Thoracic aorta (tissue), 2 donors: ENCODE measurements around the gene TAS2R31. TPM values are rescaled to one million over a fixed set of nuclear protein-coding genes. Genes with fewer than 3 reads are reported as not detected.

ENCODE experiments used
- ATAC-seq: fragments of 150-250 bp; one replicate; pipeline ENCODE4 v1.8.0; 2017; ENCODE audit warnings: low read depth; ENCODE audit not compliant: insufficient number of reproducible peaks, low FRiP score
- DNase-seq: peaks from one replicate; pipeline ENCODE4 v3.0.0-alpha.2; 2020; ENCODE audit warnings: low spot score
- H3K27ac ChIP-seq, 2 donors: fragments of 200-600 bp; sonication (generic); 1 replicate in 1 of 2; 2 replicates in 1 of 2; pipeline ENCODE4 v1.5.1; 2016; ENCODE audit warnings: mild to moderate bottlenecking in 2 of 2, moderate library complexity in 2 of 2
- H3K27me3 ChIP-seq: fragments of 200-600 bp; sonication (generic); replicated peaks from 2 replicates; pipeline ENCODE4 v1.6.0; 2016; ENCODE audit warnings: mild to moderate bottlenecking; ENCODE audit not compliant: insufficient read depth
- H3K36me3 ChIP-seq: fragments of 200-600 bp; sonication (generic); one replicate; pipeline ENCODE4 v1.5.1; 2016
- H3K4me1 ChIP-seq, 2 donors: fragments of 200-600 bp; sonication (generic); 1 replicate in 1 of 2; 2 replicates in 1 of 2; pipeline versions ENCODE4 v1.5.1 to v1.6.0; 2016; ENCODE audit warnings: low read depth in 2 of 2, mild to moderate bottlenecking in 1 of 2; ENCODE audit not compliant: control insufficient read depth in 1 of 2
- H3K4me3 ChIP-seq: fragments of 200-600 bp; sonication (generic); 2 replicates; pipeline ENCODE4 v1.5.1; 2016; ENCODE audit warnings: mild to moderate bottlenecking
- H3K9me3 ChIP-seq: fragments of 200-600 bp; sonication (generic); 2 replicates; pipeline ENCODE4 v1.5.1; 2016
- CTCF ChIP-seq: fragments of 200-600 bp; sonication (generic); IDR thresholded peaks from one replicate; pipeline ENCODE4 v1.5.1; 2019; ENCODE audit warnings: antibody characterized with exemption
- total RNA-seq, 2 donors: library from RNA; depleted of rRNA; stranded (reverse); fragments of >200 nt; gene quantifications; one replicate each; pipeline versions ENCODE4 v1.1.0 to v1.2.3, GENCODE V29; 2016

The TAS2R31 gene
- total RNA-seq, 2 donors from 2014 or later = 2.7 to 9.5 TPM

- Histone ChIP-seq H3K4me3 (no peak overlapping the region), H3K27ac (no peak overlapping the region), H3K36me3 (no peaks in the 10 kb centered on the region), H3K4me1 (no peaks in the 10 kb centered on the region), H3K9me3 (no peaks in the 10 kb centered on the region), H3K27me3 (no peaks in the 10 kb centered on the region)
- no peak for ATAC-seq
- TF ChIP-seq CTCF = no peak
- no peak for DNase-seq
These were observed 36.9 kb downstream of the TAS2R31 start for GRCh38 chr12:10994307-10994706.

- Histone ChIP-seq H3K9me3 (no peaks in the 10 kb centered on the region), H3K4me1 (no peaks in the 10 kb centered on the region), H3K4me3 (no peak overlapping the region), H3K36me3 (no peaks in the 10 kb centered on the region), H3K27ac (no peak overlapping the region), H3K27me3 (no peaks in the 10 kb centered on the region)
- DNase-seq (no peak), ATAC-seq (no peak)
- TF ChIP-seq CTCF = no peak
These were observed 42.1 kb downstream of the TAS2R31 start for GRCh38 chr12:10989107-10989506.

- H3K27ac ChIP-seq = no peak within 1 kb of the TSS
- no peak within 1 kb of the TSS for H3K4me3 ChIP-seq
- TF ChIP-seq CTCF = no peak
- H3K4me1 ChIP-seq = no peaks in the 10 kb centered on the region
- no peaks in the 10 kb centered on the region for H3K9me3 ChIP-seq
- DNase-seq = no peak
- no peaks in the 10 kb centered on the region for H3K27me3 ChIP-seq
- H3K36me3 ChIP-seq = no peaks in the 10 kb centered on the region
- ATAC-seq = no peak
These were observed 44.4 kb downstream of the TAS2R31 start, which contains the start of gene TAS2R50 for GRCh38 chr12:10986812-10987211. TAS2R50 (minus strand) TSS chr12:10986912; CDS start chr12:10986860, 52 bp downstream.

GRCh38 chr12:10982244-10982643 lies 49.0 kb downstream of the TAS2R31 start:
- H3K9me3 ChIP-seq = no peaks in the 10 kb centered on the region
- TF ChIP-seq CTCF = no peak
- no peak overlapping the region for H3K4me3 ChIP-seq
- no peak overlapping the region for H3K27ac ChIP-seq
- no peaks in the 10 kb centered on the region for H3K4me1 ChIP-seq
- H3K36me3 ChIP-seq = no peaks in the 10 kb centered on the region
- no peak for DNase-seq
- ATAC-seq = no peak
- H3K27me3 ChIP-seq = no peaks in the 10 kb centered on the region

Other genes starting within 250 kb of the TAS2R31 start
- not detected for gene TAS2R7, start 228.8 kb downstream of the TAS2R31 start, total RNA-seq
- not detected for gene TAS2R8, start 224.1 kb downstream of the TAS2R31 start, total RNA-seq
- gene TAS2R9, start 221.2 kb downstream of the TAS2R31 start, total RNA-seq = not detected
- gene TAS2R10, start 205.0 kb downstream of the TAS2R31 start, total RNA-seq = 1 to 10 TPM in 1 of 2 donors, not detected in 1; 4.6 TPM
- gene PRR4, start 181.9 kb downstream of the TAS2R31 start, total RNA-seq = 10 to 100 TPM in 1 of 2 donors, 1 to 10 TPM in 1; 5.7 to 22.7 TPM
- 10 to 100 TPM; 18.5 to 30.5 TPM for gene PRH1, start 147.2 kb downstream of the TAS2R31 start, total RNA-seq
- 1 to 10 TPM; 3.1 to 7.3 TPM for gene TAS2R13, start 121.8 kb downstream of the TAS2R31 start, total RNA-seq
- gene PRH2, start 102.2 kb downstream of the TAS2R31 start, total RNA-seq = not detected
- gene TAS2R14, start 92.1 kb downstream of the TAS2R31 start, total RNA-seq = 1 to 10 TPM; 1.9 to 5.4 TPM
- gene TAS2R50, start 44.5 kb downstream of the TAS2R31 start, total RNA-seq = 1 to 10 TPM; 1.5 to 7.1 TPM
- 1 to 10 TPM; 1.8 to 5.8 TPM for gene TAS2R20, start 33.1 kb downstream of the TAS2R31 start, total RNA-seq
- 10 to 100 TPM in 1 of 2 donors, 1 to 10 TPM in 1; 8.3 to 13.1 TPM for gene TAS2R19, start 8.8 kb downstream of the TAS2R31 start, total RNA-seq
- 1 to 10 TPM; 1.2 to 3.0 TPM for gene TAS2R46, start 30.9 kb upstream of the TAS2R31 start, total RNA-seq
- 1 to 10 TPM; 2.7 to 6.3 TPM for gene TAS2R43, start 60.9 kb upstream of the TAS2R31 start, total RNA-seq
- gene TAS2R30, start 103.2 kb upstream of the TAS2R31 start, total RNA-seq = 10 to 100 TPM in 1 of 2 donors, 1 to 10 TPM in 1; 4.1 to 15.1 TPM
- gene SMIM10L1, start 139.8 kb upstream of the TAS2R31 start, total RNA-seq = 10 to 100 TPM in 1 of 2 donors, 1 to 10 TPM in 1; 4.7 to 10.4 TPM
- not detected for gene TAS2R42, start 155.5 kb upstream of the TAS2R31 start, total RNA-seq
- gene PRB3, start 238.3 kb upstream of the TAS2R31 start, total RNA-seq = not detected